MM.1S (cell line): ENCODE measurements around the gene PDE11A.

ENCODE experiments used
- DNase-seq: peaks from one replicate; pipeline ENCODE4 v3.0.0-alpha.2; 2015
- H2AFZ ChIP-seq: fragments of 300-600 bp; sonication (generic); 2 replicates; pipeline ENCODE4 v1.6.0; 2016; ENCODE audit warnings: antibody characterized with exemption, low read length
- H3F3A ChIP-seq: fragments of 300-600 bp; sonication (generic); 2 replicates; pipeline ENCODE4 v1.6.1; 2016; ENCODE audit warnings: mild to moderate bottlenecking, antibody characterized with exemption, low read length, moderate library complexity, mixed read lengths; ENCODE audit not compliant: insufficient read depth
- H3K27ac ChIP-seq: fragments of 300-600 bp; sonication (generic); 2 replicates; pipeline ENCODE4 v1.5.1; 2016; ENCODE audit warnings: mild to moderate bottlenecking, low read length
- H3K27me3 ChIP-seq: fragments of 300-600 bp; sonication (generic); replicated peaks from 2 replicates; pipeline ENCODE4 v1.6.0; 2016; ENCODE audit warnings: low read length; ENCODE audit not compliant: insufficient read depth
- H3K36me3 ChIP-seq: fragments of 300-600 bp; sonication (generic); replicated peaks from 2 replicates; pipeline ENCODE4 v1.6.1; 2016; ENCODE audit warnings: mild to moderate bottlenecking, low read length, mixed read lengths; ENCODE audit not compliant: insufficient read depth
- H3K4me1 ChIP-seq: fragments of 300-600 bp; sonication (generic); 2 replicates; pipeline ENCODE4 v1.6.1; 2016; ENCODE audit warnings: low read length, mixed read lengths
- H3K4me2 ChIP-seq: fragments of 300-600 bp; sonication (generic); 2 replicates; pipeline ENCODE4 v1.6.0; 2016; ENCODE audit warnings: low read depth, low read length
- H3K4me3 ChIP-seq: fragments of 300-600 bp; sonication (generic); 2 replicates; pipeline ENCODE4 v1.5.1; 2016; ENCODE audit warnings: low read length, mixed read lengths
- H3K79me2 ChIP-seq: fragments of 300-600 bp; sonication (generic); 2 replicates; pipeline ENCODE4 v1.6.1; 2016; ENCODE audit warnings: mixed run types, low read length, mixed read lengths
- H3K9ac ChIP-seq: fragments of 300-600 bp; sonication (generic); 2 replicates; pipeline ENCODE4 v1.6.1; 2016; ENCODE audit warnings: low read length, mixed read lengths
- H3K9me2 ChIP-seq: fragments of 300-600 bp; sonication (generic); replicated peaks from 2 replicates; pipeline ENCODE4 v1.6.1; 2016; ENCODE audit warnings: mild to moderate bottlenecking, low read length, mixed read lengths; ENCODE audit not compliant: insufficient read depth
- H3K9me3 ChIP-seq: fragments of 300-600 bp; sonication (generic); replicated peaks from 2 replicates; pipeline ENCODE4 v1.6.1; 2016; ENCODE audit warnings: mild to moderate bottlenecking, low read length, mixed read lengths; ENCODE audit not compliant: insufficient read depth
- H4K20me1 ChIP-seq: fragments of 300-600 bp; sonication (generic); 2 replicates; pipeline ENCODE4 v1.6.1; 2016; ENCODE audit warnings: mild to moderate bottlenecking, low read length, moderate library complexity, mixed read lengths; ENCODE audit not compliant: insufficient read depth
- CTCF ChIP-seq: fragments of 300-600 bp; sonication (generic); IDR thresholded peaks from 2 replicates; pipeline ENCODE4 v1.5.1; 2016; ENCODE audit warnings: antibody characterized with exemption, low read length, mixed read lengths
- EZH2 ChIP-seq: fragments of 300-600 bp; sonication (generic); optimal IDR thresholded peaks from 2 replicates; pipeline ENCODE3; 2017; ENCODE audit warnings: low read depth, mild to moderate bottlenecking, antibody characterized with exemption, low read length, mixed read lengths
- EZH2phosphoT487 ChIP-seq: fragments of 300-600 bp; sonication (generic); IDR thresholded peaks from 2 replicates; pipeline ENCODE4 v1.6.1; 2018; ENCODE audit warnings: antibody characterized with exemption, low read length

Gene PDE11A

GRCh38 chr2:177810906-177811305 is 261.7 kb downstream of the PDE11A start:
- H3K9me3 ChIP-seq: no peaks in the 10 kb centered on the region
- no peaks in the 10 kb centered on the region for H3K36me3 ChIP-seq
- H3K4me3 ChIP-seq: no peak overlapping the region
- H3K4me1 ChIP-seq: no peaks in the 10 kb centered on the region
- H3K79me2 ChIP-seq: no peaks in the 10 kb centered on the region
- H3F3A ChIP-seq: no peaks in the 10 kb centered on the region
- no peak overlapping the region for H3K4me2 ChIP-seq
- no peak for TF ChIP-seq EZH2
- TF ChIP-seq CTCF: no peak
- no peak for TF ChIP-seq EZH2phosphoT487
- H4K20me1 ChIP-seq: no peaks in the 10 kb centered on the region
- H3K27me3 ChIP-seq: no peaks in the 10 kb centered on the region
- no peak overlapping the region for H3K9ac ChIP-seq
- no peaks in the 10 kb centered on the region for H3K9me2 ChIP-seq
- no peak for DNase-seq
- H2AFZ ChIP-seq: no peak overlapping the region
- no peak overlapping the region for H3K27ac ChIP-seq

DNA sequence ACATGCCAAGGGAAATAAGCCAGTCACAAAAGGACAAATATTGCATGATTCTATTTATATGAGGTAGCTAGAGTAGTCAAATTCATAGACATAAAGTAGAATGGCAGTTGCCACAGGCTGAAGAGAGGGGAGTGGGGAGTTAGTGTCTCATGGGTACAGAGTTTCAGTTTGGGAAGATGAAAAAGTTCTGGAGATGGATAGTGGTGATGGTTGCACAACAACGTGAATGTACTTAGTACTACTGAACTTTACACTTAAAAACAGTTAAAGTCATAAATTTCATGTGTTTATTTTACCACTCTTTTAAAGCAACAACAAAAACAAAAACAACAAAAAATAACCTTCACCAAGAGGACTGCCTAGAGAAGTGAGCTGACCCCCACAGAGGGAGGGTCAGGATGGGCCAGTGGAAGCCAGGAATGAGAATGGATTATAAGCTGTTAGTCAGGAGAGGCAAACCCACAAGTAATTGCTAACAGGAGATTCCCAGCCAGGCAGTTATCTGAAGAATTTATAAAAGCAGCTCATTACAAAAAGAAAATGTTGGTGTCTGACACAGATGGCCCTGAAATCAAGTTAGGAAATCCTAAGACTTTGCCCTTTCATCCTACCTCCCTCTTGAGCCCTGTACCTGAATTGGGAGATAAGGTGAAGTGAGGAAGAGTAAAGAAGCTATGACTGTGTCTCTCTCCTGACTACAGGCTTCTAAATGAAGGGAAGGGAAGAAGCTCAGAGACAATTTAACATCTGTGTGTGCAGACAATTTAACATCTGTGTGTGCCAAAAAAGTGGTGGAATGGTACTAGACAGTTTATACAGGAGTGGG is 263.4 kb downstream of the PDE11A start:
- no peaks in the 10 kb centered on the region for H4K20me1 ChIP-seq
- H3K4me1 ChIP-seq: no peaks in the 10 kb centered on the region
- H3F3A ChIP-seq: no peaks in the 10 kb centered on the region
- no peaks in the 10 kb centered on the region for H3K36me3 ChIP-seq
- no peak overlapping the region for H3K27ac ChIP-seq
- H3K4me2 ChIP-seq: no peak overlapping the region
- no peak overlapping the region for H3K4me3 ChIP-seq
- no peak for DNase-seq
- no peaks in the 10 kb centered on the region for H3K79me2 ChIP-seq
- no peaks in the 10 kb centered on the region for H3K27me3 ChIP-seq
- no peak overlapping the region for H3K9ac ChIP-seq
- H3K9me2 ChIP-seq: no peaks in the 10 kb centered on the region
- no peaks in the 10 kb centered on the region for H3K9me3 ChIP-seq
- TF ChIP-seq EZH2 (no peak), CTCF (no peak), EZH2phosphoT487 (no peak)
- no peak overlapping the region for H2AFZ ChIP-seq

DNA sequence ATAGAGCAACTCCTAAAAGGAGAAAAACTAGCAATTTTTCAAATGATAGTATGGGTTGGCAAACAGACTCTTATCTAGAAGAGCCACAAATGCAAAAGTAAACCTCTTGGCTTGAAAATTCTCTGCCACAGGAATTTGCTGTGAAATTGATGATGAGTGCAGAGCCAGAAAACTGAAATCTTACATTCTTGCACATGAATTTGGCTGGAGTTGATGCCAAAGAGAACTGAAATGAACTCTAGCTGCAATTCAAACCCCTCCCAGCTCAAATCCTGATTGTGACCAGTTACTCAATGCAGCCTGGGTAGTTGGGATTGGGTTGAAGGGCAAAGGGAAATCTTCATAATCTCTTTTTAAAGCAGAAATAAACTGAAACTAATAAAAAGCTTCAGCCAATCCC is 266.6 kb downstream of the PDE11A start:
- no peaks in the 10 kb centered on the region for H3K36me3 ChIP-seq
- no peaks in the 10 kb centered on the region for H3K9me2 ChIP-seq
- H3K4me2 ChIP-seq: no peak overlapping the region
- no peak overlapping the region for H3K9ac ChIP-seq
- no peak overlapping the region for H3K27ac ChIP-seq
- DNase-seq: no peak
- H3K4me1 ChIP-seq: no peaks in the 10 kb centered on the region
- no peaks in the 10 kb centered on the region for H3K27me3 ChIP-seq
- no peaks in the 10 kb centered on the region for H4K20me1 ChIP-seq
- no peaks in the 10 kb centered on the region for H3F3A ChIP-seq
- TF ChIP-seq EZH2phosphoT487 (no peak), EZH2 (no peak), CTCF (no peak)
- no peaks in the 10 kb centered on the region for H3K9me3 ChIP-seq
- H2AFZ ChIP-seq: no peak overlapping the region
- no peaks in the 10 kb centered on the region for H3K79me2 ChIP-seq
- H3K4me3 ChIP-seq: no peak overlapping the region
